Keratinocyte (primary cell): ENCODE measurements around the gene CTNNA2. TPM values are rescaled to one million over a fixed set of nuclear protein-coding genes. Genes with fewer than 3 reads are reported as not detected.

Experiments
- DNase-seq: peaks from one replicate; pipeline ENCODE4 v3.0.0-alpha.2; 2011; ENCODE audit warnings: low read depth, missing footprints, low spot score
- FAIRE-seq: peaks from 2 replicates; lab custom pipeline; 2011; peaks lifted over from hg19 to GRCh38; lab: Jason Lieb, UNC
- H2AFZ ChIP-seq: 2 replicates; pipeline ENCODE4 v1.6.0; 2012; ENCODE audit warnings: low read length, control low read depth, inconsistent platforms; ENCODE audit not compliant: control insufficient read depth
- H3K27ac ChIP-seq: 2 replicates; pipeline ENCODE4 v1.5.1; 2011; ENCODE audit warnings: low read length; ENCODE audit not compliant: control insufficient read depth, insufficient read depth
- H3K27me3 ChIP-seq: 3 replicates; pipeline ENCODE4 v1.6.0; 2011; ENCODE audit warnings: low read length; ENCODE audit not compliant: control insufficient read depth, insufficient read depth; ENCODE audit errors: extremely low read depth
- H3K36me3 ChIP-seq, 2 experiments: 2 replicates in 1 of 2; 3 replicates in 1 of 2; pipeline ENCODE4 v1.5.1; 2011; ENCODE audit warnings: low read length in 2 of 2, mild to moderate bottlenecking in 1 of 2; ENCODE audit not compliant: control insufficient read depth in 2 of 2, insufficient read depth in 2 of 2; ENCODE audit errors: extremely low read depth in 1 of 2
- H3K4me1 ChIP-seq: 3 replicates; pipeline ENCODE4 v1.5.1; 2011; ENCODE audit warnings: low read length; ENCODE audit not compliant: control insufficient read depth, insufficient read depth; ENCODE audit errors: extremely low read depth
- H3K4me2 ChIP-seq: 3 replicates; pipeline ENCODE4 v1.6.0; 2011; ENCODE audit warnings: low read depth, low read length; ENCODE audit not compliant: control insufficient read depth, insufficient read depth; ENCODE audit errors: extremely low read depth
- H3K4me3 ChIP-seq, 3 experiments: fragments of 200-600 bp in 1 of 3; sonication (generic) in 1 of 3; 2 replicates in 2 of 3; 3 replicates in 1 of 3; pipeline ENCODE4 v1.5.1; 2011 to 2016; ENCODE audit warnings: low read length in 3 of 3, mild to moderate bottlenecking in 3 of 3, control low read depth in 2 of 3, inconsistent platforms in 1 of 3, low read depth in 1 of 3, mixed read lengths in 1 of 3, mixed run types in 1 of 3, moderate library complexity in 1 of 3; ENCODE audit not compliant: control insufficient read depth in 2 of 3, insufficient read depth in 2 of 3; ENCODE audit errors: extremely low read depth in 1 of 3
- H3K79me2 ChIP-seq: 2 replicates; pipeline ENCODE4 v1.6.0; 2012; ENCODE audit warnings: low read length; ENCODE audit not compliant: control insufficient read depth, insufficient read depth
- H3K9ac ChIP-seq: 3 replicates; pipeline ENCODE4 v1.6.0; 2011; ENCODE audit warnings: low read length; ENCODE audit not compliant: control insufficient read depth, insufficient read depth; ENCODE audit errors: extremely low read depth
- H3K9me1 ChIP-seq: 3 replicates; pipeline ENCODE4 v1.6.0; 2011; ENCODE audit warnings: low read length; ENCODE audit not compliant: control insufficient read depth, insufficient read depth; ENCODE audit errors: extremely low read depth
- H3K9me3 ChIP-seq: 2 replicates; pipeline ENCODE4 v1.5.1; 2012; ENCODE audit warnings: low read depth, low read length; ENCODE audit not compliant: control insufficient read depth
- H4K20me1 ChIP-seq: 3 replicates; pipeline ENCODE4 v1.6.0; 2011; ENCODE audit warnings: low read length; ENCODE audit not compliant: control insufficient read depth, insufficient read depth; ENCODE audit errors: extremely low read depth
- EZH2 ChIP-seq: IDR thresholded peaks from one replicate; pipeline ENCODE4 v1.6.1; 2012; ENCODE audit warnings: inconsistent platforms, mild to moderate bottlenecking, low read length, moderate library complexity
- dilution Hi-C: fragments of 300-500 bp; cut with MboI; formaldehyde crosslinking; loops from one replicate; pipeline ENCODE4 v1.7.0; 2020; ENCODE audit warnings: low sequenced_read_pairs; ENCODE audit not compliant: extremely low pct_ligation_motif_present
- polyA plus RNA-seq, 5 experiments: library from polyadenylated mRNA; depleted of rRNA in 3 of 5; stranded (reverse) in 3 of 5; stranded (forward) in 1 of 5; unstranded in 1 of 5; fragments of >200 nt; gene quantifications; 1 replicate in 1 of 5; 2 replicates in 3 of 5; 3 replicates in 1 of 5; pipeline versions ENCODE4 v1.2.1 to v1.2.3, GENCODE V29; 2011 to 2012; ENCODE audit warnings: missing spikeins in 2 of 5, low read depth in 1 of 5, low replicate concordance in 1 of 5
- TF ChIP-seq, protein P1 (sequence below), 3 experiments: IDR thresholded peaks in 1 of 3; conservative IDR thresholded peaks in 1 of 3; optimal IDR thresholded peaks in 1 of 3; 2 replicates in 2 of 3; 3 replicates in 1 of 3; pipeline versions ENCODE3 to v1.5.1; 2011; ENCODE audit warnings: low read length in 3 of 3, mild to moderate bottlenecking in 3 of 3, moderate library complexity in 2 of 3, control low read depth in 1 of 3, inconsistent platforms in 1 of 3; ENCODE audit not compliant: insufficient read depth in 2 of 3; ENCODE audit errors: extremely low read depth in 1 of 3

Gene CTNNA2
- polyA plus RNA-seq, 1 donor (not counting 4 experiments of a cell fraction or from before 2014, with no cell fraction given), result not detected

DNA sequence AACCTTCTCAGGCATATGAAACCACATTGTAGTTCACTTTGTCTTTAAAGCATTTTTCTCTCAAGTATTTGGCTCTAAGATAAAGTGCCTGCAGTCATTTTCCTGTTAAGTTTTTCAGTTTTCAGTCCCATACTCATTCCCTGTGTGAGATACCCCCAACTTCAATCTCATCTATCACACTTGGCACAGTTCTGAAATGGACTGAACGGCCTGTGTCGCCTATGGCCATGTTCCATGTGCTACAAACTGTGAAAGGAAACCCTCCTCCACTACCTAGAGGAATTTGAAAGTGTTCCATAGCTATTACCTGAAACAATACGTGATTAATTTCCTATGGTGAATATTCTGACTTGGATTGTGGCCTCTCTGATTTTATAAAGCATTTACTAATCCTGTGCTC is 319.1 kb downstream of the CTNNA2 start:
- TF ChIP-seq EZH2, result no peak
- TF ChIP-seq, protein P1, sequence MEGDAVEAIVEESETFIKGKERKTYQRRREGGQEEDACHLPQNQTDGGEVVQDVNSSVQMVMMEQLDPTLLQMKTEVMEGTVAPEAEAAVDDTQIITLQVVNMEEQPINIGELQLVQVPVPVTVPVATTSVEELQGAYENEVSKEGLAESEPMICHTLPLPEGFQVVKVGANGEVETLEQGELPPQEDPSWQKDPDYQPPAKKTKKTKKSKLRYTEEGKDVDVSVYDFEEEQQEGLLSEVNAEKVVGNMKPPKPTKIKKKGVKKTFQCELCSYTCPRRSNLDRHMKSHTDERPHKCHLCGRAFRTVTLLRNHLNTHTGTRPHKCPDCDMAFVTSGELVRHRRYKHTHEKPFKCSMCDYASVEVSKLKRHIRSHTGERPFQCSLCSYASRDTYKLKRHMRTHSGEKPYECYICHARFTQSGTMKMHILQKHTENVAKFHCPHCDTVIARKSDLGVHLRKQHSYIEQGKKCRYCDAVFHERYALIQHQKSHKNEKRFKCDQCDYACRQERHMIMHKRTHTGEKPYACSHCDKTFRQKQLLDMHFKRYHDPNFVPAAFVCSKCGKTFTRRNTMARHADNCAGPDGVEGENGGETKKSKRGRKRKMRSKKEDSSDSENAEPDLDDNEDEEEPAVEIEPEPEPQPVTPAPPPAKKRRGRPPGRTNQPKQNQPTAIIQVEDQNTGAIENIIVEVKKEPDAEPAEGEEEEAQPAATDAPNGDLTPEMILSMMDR (optimal IDR thresholded peaks at IDR 0.05 in 1 of 3, IDR thresholded peaks at IDR 0.05 in 1 of 3, conservative IDR thresholded peaks at IDR 0.05 in 1 of 3; ENCODE audit: extremely low read depth in 1 of 3, insufficient read depth in 2 of 3, low read length in 3 of 3), result no peak
- dilution Hi-C loops, result no loop called here

DNA sequence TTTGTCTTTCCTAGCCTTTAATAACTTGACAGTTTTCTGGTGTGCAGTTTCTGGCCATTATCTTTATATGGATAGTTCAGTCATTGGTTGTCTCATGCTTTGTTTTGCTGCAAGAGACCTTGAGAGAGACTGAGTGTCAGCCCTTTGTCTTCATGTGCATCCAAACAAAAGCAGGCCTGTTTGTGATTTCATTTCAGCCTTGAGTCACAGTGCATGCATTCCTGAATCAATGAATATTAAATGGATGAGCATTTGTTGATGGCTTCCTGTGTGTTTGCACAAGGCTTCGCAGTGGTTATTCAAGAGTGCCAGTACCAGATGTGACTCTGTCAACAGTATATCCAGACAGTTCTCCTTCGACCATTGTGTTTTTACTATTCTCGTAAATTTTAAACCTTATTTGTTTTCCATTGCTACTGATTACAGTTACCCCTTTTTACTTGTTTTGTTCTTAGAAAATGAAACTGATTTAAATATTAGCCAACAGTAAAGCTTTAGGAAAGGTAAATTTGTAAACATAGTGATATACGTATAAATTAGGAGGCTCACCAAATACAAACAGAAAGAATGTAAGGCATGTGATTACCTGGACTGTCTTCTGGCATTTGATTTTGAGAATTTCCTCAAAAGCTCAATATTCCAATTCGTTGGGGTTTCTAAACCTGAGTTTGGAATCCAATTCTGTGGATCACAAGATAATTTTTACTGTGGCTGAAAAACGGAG is 319.8 kb downstream of the CTNNA2 start:
- dilution Hi-C loops, result no loop called here
- no peaks in the 10 kb centered on the region for H3K4me1 ChIP-seq
- H3K4me2 ChIP-seq, result no peak overlapping the region
- H2AFZ ChIP-seq, result no peak overlapping the region
- H3K27me3 ChIP-seq, result no peaks in the 10 kb centered on the region
- no peaks in the 10 kb centered on the region for H3K9me1 ChIP-seq
- no peaks in the 10 kb centered on the region for H4K20me1 ChIP-seq
- no peaks in the 10 kb centered on the region for H3K79me2 ChIP-seq
- H3K9me3 ChIP-seq, result no peaks in the 10 kb centered on the region
- H3K27ac ChIP-seq, result no peak overlapping the region
- no peak overlapping the region for H3K9ac ChIP-seq
- no peak for TF ChIP-seq EZH2
- TF ChIP-seq, protein P1 (optimal IDR thresholded peaks at IDR 0.05 in 1 of 3, IDR thresholded peaks at IDR 0.05 in 1 of 3, conservative IDR thresholded peaks at IDR 0.05 in 1 of 3; ENCODE audit: extremely low read depth in 1 of 3, insufficient read depth in 2 of 3, low read length in 3 of 3), result no peak
- H3K4me3 ChIP-seq, result no peak overlapping the region
- FAIRE-seq (no peak), DNase-seq (no peak)
- H3K36me3 ChIP-seq, result no peaks in the 10 kb centered on the region

More for the DNA sequence above, 319.1 kb downstream of the CTNNA2 start:
- H3K27ac ChIP-seq, result no peak overlapping the region
- H3K27me3 ChIP-seq, result no peaks in the 10 kb centered on the region
- DNase-seq (no peak), FAIRE-seq (no peak)
- H3K9ac ChIP-seq, result no peak overlapping the region
- H3K4me2 ChIP-seq, result no peak overlapping the region
- H3K9me1 ChIP-seq, result no peaks in the 10 kb centered on the region
- H3K9me3 ChIP-seq, result no peaks in the 10 kb centered on the region
- H3K4me1 ChIP-seq, result no peaks in the 10 kb centered on the region
- no peaks in the 10 kb centered on the region for H3K36me3 ChIP-seq
- H3K4me3 ChIP-seq, result no peak overlapping the region
- H3K79me2 ChIP-seq, result no peaks in the 10 kb centered on the region
- no peaks in the 10 kb centered on the region for H4K20me1 ChIP-seq
- H2AFZ ChIP-seq, result no peak overlapping the region
